ENCODE measurements around the gene MERTK. TPM values are rescaled to one million over a fixed set of nuclear protein-coding genes. Genes with fewer than 3 reads are reported as not detected.

Gene MERTK
- total and polyA plus RNA-seq, 10 of the 15 experiments (the other 5 are each of a cell fraction or from before 2014, with no cell fraction given): 0.13 to 30.6 (median 0.50) TPM

- TF ChIP-seq RELB (IDR thresholded peaks at IDR 0.05; ENCODE audit: low read depth): peak; percentile 68
- TF ChIP-seq PML (IDR thresholded peaks at IDR 0.05; ENCODE audit: low read length): peak; percentile 77
- TF ChIP-seq MTA2 (IDR thresholded peaks at IDR 0.05; ENCODE audit: low read depth): no peak
- TF ChIP-seq CEBPB (IDR thresholded peaks at IDR 0.05; ENCODE audit: borderline replicate concordance in 1 of 2, low read depth in 2 of 2, low read length in 2 of 2): no peak
- TF ChIP-seq SREBF1 (IDR thresholded peaks at IDR 0.05; ENCODE audit: low read length): no peak
- no peak for TF ChIP-seq JUND (IDR thresholded peaks at IDR 0.05; ENCODE audit: low read depth, low read length)
- TF ChIP-seq IKZF2 (IDR thresholded peaks at IDR 0.05): no peak; a peak in 1 of 4 replicates
- TF ChIP-seq CREB1 (IDR thresholded peaks at IDR 0.05; ENCODE audit: low read depth): peak; percentile 63
- TF ChIP-seq NR2C2 (IDR thresholded peaks at IDR 0.05; ENCODE audit: borderline replicate concordance, control insufficient read depth, insufficient read length, low read depth): no peak
- TF ChIP-seq NR2C1 (IDR thresholded peaks at IDR 0.05): no peak
- peak; percentile 78 for TF ChIP-seq MYC (IDR thresholded peaks at IDR 0.05; ENCODE audit: insufficient read depth, insufficient read length, insufficient replicate concordance, low read length, severe bottlenecking)
- no peak for TF ChIP-seq ZNF592 (IDR thresholded peaks at IDR 0.05)
- TF ChIP-seq DPF2 (IDR thresholded peaks at IDR 0.05): peak; percentile 74
- TF ChIP-seq NFIC (IDR thresholded peaks at IDR 0.05; ENCODE audit: low read depth, low read length): no peak; the same call in 1 of the 2 replicates
- TF ChIP-seq TAF1 (IDR thresholded peaks at IDR 0.05; ENCODE audit: borderline replicate concordance, low read depth, low read length): peak; percentile 92
- TF ChIP-seq KLF5 (IDR thresholded peaks at IDR 0.05; ENCODE audit: partially characterized antibody): peak; percentile 10
- TF ChIP-seq WRNIP1 (IDR thresholded peaks at IDR 0.05; ENCODE audit: borderline replicate concordance, low read depth, low read length): 0 out of 2 replicates have a peak, but pooled peaks have one; percentile 62
- no peak for TF ChIP-seq ATF7 (IDR thresholded peaks at IDR 0.05; ENCODE audit: low read depth)
- TF ChIP-seq IKZF1 (conservative IDR thresholded peaks at IDR 0.05): peak; percentile 67
- TF ChIP-seq TCF12 (IDR thresholded peaks at IDR 0.05; ENCODE audit: low read depth, low read length): no peak
- peak; percentile 53 for TF ChIP-seq HCFC1 (IDR thresholded peaks at IDR 0.05; ENCODE audit: low read length)
Observed at GRCh38 chr2:111883661-111884591, 14.5 kb upstream of the MERTK start, which contains the start of gene ANAPC1 (continued).

All from GM12878 (cell line).